Gastrocnemius medialis (tissue), 4 donors: ENCODE results near the gene SLC24A3. TPM values are rescaled to one million over a fixed set of nuclear protein-coding genes. Genes with fewer than 3 reads are reported as not detected.

Experiments
- ATAC-seq, 2 donors: fragments of 150-250 bp; one replicate each; pipeline ENCODE4 v1.9.1; 2016
- DNase-seq, 2 donors: peaks; one replicate each; pipeline ENCODE4 v3.0.0-alpha.2; 2019
- H3K27ac ChIP-seq, 4 donors: fragments of 200-600 bp; sonication (generic); 1 replicate in 1 of 4; 2 replicates in 3 of 4; pipeline ENCODE4 v1.5.1; 2016 to 2018; ENCODE audit warnings: mild to moderate bottlenecking in 2 of 4, moderate library complexity in 1 of 4
- H3K27me3 ChIP-seq, 3 donors: fragments of 200-600 bp; sonication (generic) in 2 of 3; 1 replicate in 1 of 3; 2 replicates in 2 of 3; pipeline versions ENCODE4 v1.5.1 to v1.6.0; 2016 to 2019; ENCODE audit warnings: mild to moderate bottlenecking in 1 of 3, moderate library complexity in 1 of 3
- H3K36me3 ChIP-seq, 2 donors: fragments of 200-600 bp; sonication (generic) in 1 of 2; one replicate each; pipeline ENCODE4 v1.5.1; 2017 to 2018
- H3K4me1 ChIP-seq, 2 donors: fragments of 200-600 bp; sonication (generic) in 1 of 2; one replicate each; pipeline ENCODE4 v1.5.1; 2016 to 2017; ENCODE audit warnings: mild to moderate bottlenecking in 2 of 2
- H3K4me3 ChIP-seq, 4 donors: fragments of 200-600 bp; sonication (generic) in 3 of 4; 1 replicate in 1 of 4; 2 replicates in 3 of 4; pipeline ENCODE4 v1.5.1; 2016 to 2019; ENCODE audit warnings: mild to moderate bottlenecking in 2 of 4
- H3K9me3 ChIP-seq, 3 donors: fragments of 200-600 bp; sonication (generic) in 2 of 3; 1 replicate in 1 of 3; 2 replicates in 2 of 3; pipeline ENCODE4 v1.5.1; 2016 to 2019
- POLR2A ChIP-seq, 2 donors: fragments of 450-650 bp; IDR thresholded peaks; one replicate each; pipeline ENCODE4 v1.6.1; 2017; ENCODE audit warnings: antibody characterized with exemption in 2 of 2, mild to moderate bottlenecking in 2 of 2, moderate library complexity in 2 of 2
- in situ Hi-C, 4 donors: fragments of 200-750 bp; cut with MboI; loops; one replicate each; pipeline versions ENCODE4 v1.15.0 to v1.8.0; 2017; ENCODE audit warnings: low sequenced_read_pairs in 4 of 4
- intact Hi-C: fragments of 100-400 bp; cut with DNase I; formaldehyde crosslinking; loops from one replicate; pipeline ENCODE4 v1.15.1; 2023; ENCODE audit warnings: low total_unique reads
- total RNA-seq, 4 donors: library from RNA; depleted of rRNA; stranded (reverse); fragments of >200 nt; gene quantifications; one replicate each; pipeline versions ENCODE4 v1.1.0 to v1.2.3, GENCODE V29; 2016
- TF ChIP-seq, protein P1 (sequence below), 5 experiments: fragments of 450-650 bp in 3 of 5; fragments of 200-600 bp in 2 of 5; sonication (generic) in 2 of 5; IDR thresholded peaks in 4 of 5; conservative IDR thresholded peaks in 1 of 5; 1 replicate in 4 of 5; 2 replicates in 1 of 5; pipeline ENCODE4 v1.5.1; 2016 to 2019; ENCODE audit warnings: antibody characterized with exemption in 5 of 5, mild to moderate bottlenecking in 3 of 5, moderate library complexity in 3 of 5

SLC24A3 gene
- total RNA-seq, 4 donors from 2014 or later = 3.3 to 7.8 (median 6.7) TPM

DNA sequence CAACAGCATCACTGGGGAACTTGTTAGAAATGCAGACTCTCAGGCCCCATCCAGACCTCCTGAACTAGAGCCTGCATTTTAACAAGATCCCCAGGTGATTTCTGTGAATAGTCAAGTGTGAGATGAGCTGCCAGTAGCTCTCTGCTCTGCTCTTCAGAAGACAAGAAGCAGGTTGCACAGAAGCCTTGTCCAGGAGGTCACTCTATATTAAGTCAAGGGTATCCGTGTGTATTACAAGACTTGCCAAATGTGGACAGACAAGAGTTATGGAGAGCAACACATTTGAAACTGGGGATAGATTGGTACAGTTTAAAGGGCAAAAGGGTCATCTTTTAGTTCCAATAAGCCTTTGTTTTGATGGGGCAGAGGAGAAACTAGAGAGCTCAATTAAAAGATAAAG, 522.4 kb downstream of the SLC24A3 start:
- no peak overlapping the region for H3K4me3 ChIP-seq
- peaks cover 10 to 30% of the 10 kb centered on the region in 2 donors for H3K4me1 ChIP-seq
- TF ChIP-seq POLR2A (IDR thresholded peaks at IDR 0.05) = no peak
- TF ChIP-seq, protein P1, sequence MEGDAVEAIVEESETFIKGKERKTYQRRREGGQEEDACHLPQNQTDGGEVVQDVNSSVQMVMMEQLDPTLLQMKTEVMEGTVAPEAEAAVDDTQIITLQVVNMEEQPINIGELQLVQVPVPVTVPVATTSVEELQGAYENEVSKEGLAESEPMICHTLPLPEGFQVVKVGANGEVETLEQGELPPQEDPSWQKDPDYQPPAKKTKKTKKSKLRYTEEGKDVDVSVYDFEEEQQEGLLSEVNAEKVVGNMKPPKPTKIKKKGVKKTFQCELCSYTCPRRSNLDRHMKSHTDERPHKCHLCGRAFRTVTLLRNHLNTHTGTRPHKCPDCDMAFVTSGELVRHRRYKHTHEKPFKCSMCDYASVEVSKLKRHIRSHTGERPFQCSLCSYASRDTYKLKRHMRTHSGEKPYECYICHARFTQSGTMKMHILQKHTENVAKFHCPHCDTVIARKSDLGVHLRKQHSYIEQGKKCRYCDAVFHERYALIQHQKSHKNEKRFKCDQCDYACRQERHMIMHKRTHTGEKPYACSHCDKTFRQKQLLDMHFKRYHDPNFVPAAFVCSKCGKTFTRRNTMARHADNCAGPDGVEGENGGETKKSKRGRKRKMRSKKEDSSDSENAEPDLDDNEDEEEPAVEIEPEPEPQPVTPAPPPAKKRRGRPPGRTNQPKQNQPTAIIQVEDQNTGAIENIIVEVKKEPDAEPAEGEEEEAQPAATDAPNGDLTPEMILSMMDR (IDR thresholded peaks at IDR 0.05 in 4 of 5, conservative IDR thresholded peaks at IDR 0.05 in 1 of 5) = no peak
- intact Hi-C loops = loop anchor here (2.0 kb wide), 2 partner anchors 22 to 44 kb away; no protein-coding TSS in a partner anchor
- DNase-seq (no peak), ATAC-seq (peak; percentile 37 to 88)
- H3K9me3 ChIP-seq = no peaks in the 10 kb centered on the region
- in situ Hi-C loops = no loop called here
- H3K27me3 ChIP-seq = no peaks in the 10 kb centered on the region
- peak overlapping the region; percentile 66 to 81 (median 73) for H3K27ac ChIP-seq
- no peaks in the 10 kb centered on the region for H3K36me3 ChIP-seq

DNA sequence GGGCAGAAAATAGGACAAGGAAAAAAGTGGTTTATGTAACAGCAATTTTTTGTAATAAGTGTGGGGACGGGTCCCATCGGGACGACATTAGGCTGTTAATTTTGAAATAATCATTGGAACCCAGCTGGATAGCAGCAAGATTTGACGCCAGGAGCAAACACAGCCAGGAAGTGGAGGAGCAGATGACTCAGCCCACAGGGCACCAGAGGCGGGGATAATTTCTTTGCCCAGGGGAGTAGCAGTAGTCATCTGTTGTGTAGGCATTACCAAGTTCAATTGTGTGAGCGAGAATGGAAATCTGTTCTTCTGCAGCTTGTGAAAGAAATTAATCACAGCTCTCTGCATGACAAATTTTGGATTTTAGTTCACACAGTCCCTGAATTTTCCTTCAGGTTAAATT, 523.0 kb downstream of the SLC24A3 start:
- intact Hi-C loops = loop anchor here (2.0 kb wide), 2 partner anchors 21 to 45 kb away; no protein-coding TSS in a partner anchor
- Histone ChIP-seq H3K36me3 (no peaks in the 10 kb centered on the region), H3K4me1 (peaks cover 10 to 30% of the 10 kb centered on the region in 2 donors), H3K9me3 (no peaks in the 10 kb centered on the region), H3K27ac (peak overlapping the region; percentile 66 to 81 (median 73)), H3K27me3 (no peaks in the 10 kb centered on the region), H3K4me3 (no peak overlapping the region)
- in situ Hi-C loops = no loop called here
- ATAC-seq (peak; percentile 96 to 97), DNase-seq (peak; percentile 70 to 84)
- TF ChIP-seq POLR2A (IDR thresholded peaks at IDR 0.05) = no peak
- TF ChIP-seq, protein P1 (IDR thresholded peaks at IDR 0.05 in 4 of 5, conservative IDR thresholded peaks at IDR 0.05 in 1 of 5) = no peak

DNA sequence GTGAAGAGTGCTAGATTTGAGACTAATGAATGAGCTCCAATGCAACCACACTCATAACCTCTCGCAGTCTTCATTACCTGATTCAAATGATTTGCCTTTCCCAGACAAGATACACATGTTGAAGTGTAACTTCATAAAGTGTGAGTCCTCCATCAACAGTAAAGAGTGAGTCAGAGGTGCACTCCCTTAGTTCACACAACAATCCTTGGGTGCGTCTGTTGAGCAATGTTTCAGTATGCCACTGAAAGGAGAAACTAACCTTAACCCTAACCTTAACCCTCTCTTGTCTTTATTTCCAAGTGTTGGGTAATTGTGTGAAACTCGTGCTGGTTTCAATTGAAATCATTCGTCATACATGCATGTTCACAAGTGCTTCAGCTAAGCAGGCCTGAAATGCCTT, 524.6 kb downstream of the SLC24A3 start:
- ATAC-seq = peak; percentile 55 to 60
- TF ChIP-seq, protein P1 (IDR thresholded peaks at IDR 0.05 in 4 of 5, conservative IDR thresholded peaks at IDR 0.05 in 1 of 5) = no peak
- TF ChIP-seq POLR2A (IDR thresholded peaks at IDR 0.05) = no peak
- Histone ChIP-seq H3K27me3 (no peaks in the 10 kb centered on the region), H3K36me3 (no peaks in the 10 kb centered on the region), H3K9me3 (no peaks in the 10 kb centered on the region), H3K4me3 (no peak overlapping the region), H3K27ac (peak overlapping the region in 2 of 4 donors; percentile 8 to 9), H3K4me1 (peaks cover 10 to 30% of the 10 kb centered on the region in 2 donors)
- no peak for DNase-seq
- intact Hi-C loops = no loop called here
- in situ Hi-C loops = no loop called here

DNA sequence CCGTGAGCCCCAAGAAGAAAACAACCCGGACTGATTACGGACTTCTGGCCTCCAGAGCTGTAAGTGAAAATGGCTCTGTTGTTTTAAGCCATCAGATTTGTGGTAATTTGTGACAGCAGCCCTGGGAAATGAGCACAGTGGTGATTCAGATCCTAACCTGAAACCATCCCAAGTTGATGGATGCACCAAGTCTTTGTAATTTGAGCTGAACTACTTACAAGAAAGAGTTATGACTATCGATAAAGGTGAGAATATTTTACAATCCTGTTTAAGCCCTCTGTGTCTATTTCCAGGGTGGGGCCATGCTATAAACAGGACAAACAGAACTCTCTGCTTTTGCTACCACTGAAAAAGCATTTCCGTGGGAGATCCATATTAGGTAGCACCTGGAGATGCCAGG, 526.5 kb downstream of the SLC24A3 start:
- Histone ChIP-seq H3K36me3 (no peaks in the 10 kb centered on the region), H3K9me3 (no peaks in the 10 kb centered on the region), H3K27me3 (no peaks in the 10 kb centered on the region), H3K27ac (no peak overlapping the region), H3K4me1 (peaks cover 13 to 45% of the 10 kb centered on the region in 2 donors), H3K4me3 (no peak overlapping the region)
- ATAC-seq (no peak), DNase-seq (no peak)
- TF ChIP-seq, protein P1 (IDR thresholded peaks at IDR 0.05 in 4 of 5, conservative IDR thresholded peaks at IDR 0.05 in 1 of 5) = no peak
- TF ChIP-seq POLR2A (IDR thresholded peaks at IDR 0.05) = no peak
- in situ Hi-C loops = no loop called here
- intact Hi-C loops = no loop called here

DNA sequence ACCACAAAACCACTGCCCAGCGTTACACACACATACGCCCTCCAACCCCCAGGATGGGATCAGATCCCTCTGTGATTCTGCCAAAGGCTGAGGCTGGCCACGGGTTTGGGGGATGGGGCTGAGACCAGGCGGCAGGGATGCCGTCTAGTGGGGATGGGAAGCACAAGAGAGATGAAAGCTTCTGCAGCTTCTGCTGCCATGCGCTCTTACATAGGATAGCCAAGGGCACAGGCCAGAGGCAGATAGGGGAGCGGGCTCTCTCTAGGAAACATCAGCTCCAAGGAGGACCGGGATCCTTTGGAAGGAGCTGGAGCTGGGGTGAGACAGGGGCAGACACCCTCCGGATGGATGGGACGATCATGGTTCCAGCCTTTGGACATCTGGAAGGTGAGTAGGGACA, 526.9 kb downstream of the SLC24A3 start:
- TF ChIP-seq, protein P1 (IDR thresholded peaks at IDR 0.05 in 4 of 5, conservative IDR thresholded peaks at IDR 0.05 in 1 of 5) = no peak
- no peak for TF ChIP-seq POLR2A (IDR thresholded peaks at IDR 0.05)
- in situ Hi-C loops = no loop called here

More for the DNA sequence above, 526.9 kb downstream of the SLC24A3 start:
- H3K4me1 ChIP-seq = peaks cover 13 to 42% of the 10 kb centered on the region in 2 donors
- no peaks in the 10 kb centered on the region for H3K27me3 ChIP-seq
- ATAC-seq = no peak
- no peak overlapping the region for H3K4me3 ChIP-seq
- DNase-seq = no peak
- H3K27ac ChIP-seq = no peak overlapping the region
- intact Hi-C loops = no loop called here
- no peaks in the 10 kb centered on the region for H3K36me3 ChIP-seq
- no peaks in the 10 kb centered on the region for H3K9me3 ChIP-seq
